NCI-H82 (cell line): ENCODE measurements around the gene PARD6G.

Experiments
- DNase-seq: peaks from one replicate; lab custom pipeline; 2025; lab: John Stamatoyannopoulos, UW

Gene PARD6G

GRCh38 chr18:80145196-80145804 is 102.0 kb downstream of the PARD6G start:
- DNase-seq: no peak

GRCh38 chr18:80143881-80144280 is 103.4 kb downstream of the PARD6G start:
- DNase-seq: no peak

- no peak for DNase-seq
Measured at GRCh38 chr18:80140455-80140985, 106.8 kb downstream of the PARD6G start.

- no peak for DNase-seq
Measured at GRCh38 chr18:80137976-80138375, 109.3 kb downstream of the PARD6G start.

GRCh38 chr18:80137137-80137536 is 110.2 kb downstream of the PARD6G start:
- DNase-seq: no peak

GRCh38 chr18:80136679-80137078 is 110.6 kb downstream of the PARD6G start:
- no peak for DNase-seq

GRCh38 chr18:80135136-80135535 is 112.2 kb downstream of the PARD6G start:
- no peak for DNase-seq

GRCh38 chr18:80133124-80133523 is 114.2 kb downstream of the PARD6G start:
- DNase-seq: no peak

GRCh38 chr18:80132180-80132812 is 115.0 kb downstream of the PARD6G start:
- DNase-seq: no peak

GRCh38 chr18:80130555-80130954 is 116.8 kb downstream of the PARD6G start:
- DNase-seq: no peak

- no peak for DNase-seq
Measured at GRCh38 chr18:80129672-80130367, 117.5 kb downstream of the PARD6G start.

GRCh38 chr18:80127635-80128034 is 119.7 kb downstream of the PARD6G start:
- no peak for DNase-seq

- no peak for DNase-seq
Measured at GRCh38 chr18:80126797-80127196, 120.5 kb downstream of the PARD6G start.

GRCh38 chr18:80124131-80124530 is 123.2 kb downstream of the PARD6G start:
- no peak for DNase-seq

GRCh38 chr18:80120932-80121331 is 126.4 kb downstream of the PARD6G start:
- DNase-seq: no peak

GRCh38 chr18:80119111-80119510 is 128.2 kb downstream of the PARD6G start:
- DNase-seq: no peak

GRCh38 chr18:80115035-80115434 is 132.3 kb downstream of the PARD6G start:
- DNase-seq: no peak

- DNase-seq: no peak
Measured at GRCh38 chr18:80112624-80113248, 134.6 kb downstream of the PARD6G start.

- DNase-seq: peak; percentile 68
Measured at GRCh38 chr18:80109676-80110078, 137.6 kb downstream of the PARD6G start.

- peak; percentile 98 for DNase-seq
Measured at GRCh38 chr18:80108739-80109675, 138.3 kb downstream of the PARD6G start, which contains the start of gene ADNP2. ADNP2 (plus strand) TSS chr18:80109262; CDS start chr18:80117543, 8,281 bp downstream.

- DNase-seq: no peak
Measured at GRCh38 chr18:80108121-80108536, 139.2 kb downstream of the PARD6G start.
